ENCODE measurements around the gene SLC7A5. TPM values are rescaled to one million over a fixed set of nuclear protein-coding genes. Genes with fewer than 3 reads are reported as not detected.
"Not testable (repeated sequence)": the region's sequence is repeated elsewhere in the genome, so short reads cannot be mapped to it uniquely, and the experiment has no call there.

SLC7A5 gene
- polyA plus RNA-seq, 3 donors, result 4.8 to 10.0 (median 6.1) TPM

DNA sequence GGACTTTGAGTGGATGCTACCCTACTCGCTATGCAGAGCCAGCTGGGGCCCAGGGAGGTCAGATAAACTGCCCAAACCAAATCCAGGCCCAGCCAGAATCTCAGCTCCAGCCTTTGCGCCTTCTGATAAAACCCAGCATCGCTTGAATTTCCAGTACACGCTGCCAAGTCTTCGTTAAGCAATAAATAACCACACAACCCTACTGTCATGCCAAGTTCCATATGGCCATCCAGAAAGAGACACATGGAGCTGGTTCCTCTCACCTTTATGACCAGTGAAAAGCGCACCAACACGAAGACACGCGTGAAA is 6.0 kb downstream of the SLC7A5 start:
- DNase-seq, result not testable (repeated sequence)

DNA sequence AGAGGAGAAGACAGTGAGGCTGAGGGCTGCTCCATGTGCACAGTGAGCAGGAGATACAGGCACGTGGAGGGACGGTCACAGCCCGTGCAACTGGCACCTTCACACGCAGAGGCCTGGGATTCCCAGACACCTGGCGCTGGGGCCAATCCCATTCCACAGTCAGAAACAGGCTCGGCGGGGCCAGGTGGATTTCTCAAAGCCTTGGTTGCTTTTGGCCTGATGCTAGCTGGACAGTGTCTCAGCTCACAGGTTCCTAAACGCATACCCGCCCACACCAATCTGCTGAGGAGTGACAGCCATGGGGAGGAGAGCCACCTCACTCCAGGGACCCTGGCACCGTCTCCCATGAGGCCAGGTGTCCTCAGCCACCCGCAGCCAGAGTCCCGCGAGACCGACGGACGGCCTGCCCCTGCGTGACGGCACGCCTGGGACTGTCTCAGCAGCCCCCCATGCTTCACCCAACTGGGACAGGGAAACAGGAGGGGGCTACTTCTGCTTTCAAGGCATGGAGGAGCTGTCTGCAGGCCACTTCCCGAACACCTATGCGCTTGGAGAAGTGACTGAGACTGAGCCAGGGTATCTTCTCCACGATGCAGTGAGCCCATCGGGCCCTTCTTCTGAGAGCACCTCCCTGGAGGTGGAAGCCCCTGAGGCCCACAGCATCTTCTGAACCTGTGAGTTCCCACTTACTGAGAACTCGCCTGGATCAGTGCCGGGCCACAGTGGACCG is 6.5 kb downstream of the SLC7A5 start:
- not testable (repeated sequence) for DNase-seq

DNA sequence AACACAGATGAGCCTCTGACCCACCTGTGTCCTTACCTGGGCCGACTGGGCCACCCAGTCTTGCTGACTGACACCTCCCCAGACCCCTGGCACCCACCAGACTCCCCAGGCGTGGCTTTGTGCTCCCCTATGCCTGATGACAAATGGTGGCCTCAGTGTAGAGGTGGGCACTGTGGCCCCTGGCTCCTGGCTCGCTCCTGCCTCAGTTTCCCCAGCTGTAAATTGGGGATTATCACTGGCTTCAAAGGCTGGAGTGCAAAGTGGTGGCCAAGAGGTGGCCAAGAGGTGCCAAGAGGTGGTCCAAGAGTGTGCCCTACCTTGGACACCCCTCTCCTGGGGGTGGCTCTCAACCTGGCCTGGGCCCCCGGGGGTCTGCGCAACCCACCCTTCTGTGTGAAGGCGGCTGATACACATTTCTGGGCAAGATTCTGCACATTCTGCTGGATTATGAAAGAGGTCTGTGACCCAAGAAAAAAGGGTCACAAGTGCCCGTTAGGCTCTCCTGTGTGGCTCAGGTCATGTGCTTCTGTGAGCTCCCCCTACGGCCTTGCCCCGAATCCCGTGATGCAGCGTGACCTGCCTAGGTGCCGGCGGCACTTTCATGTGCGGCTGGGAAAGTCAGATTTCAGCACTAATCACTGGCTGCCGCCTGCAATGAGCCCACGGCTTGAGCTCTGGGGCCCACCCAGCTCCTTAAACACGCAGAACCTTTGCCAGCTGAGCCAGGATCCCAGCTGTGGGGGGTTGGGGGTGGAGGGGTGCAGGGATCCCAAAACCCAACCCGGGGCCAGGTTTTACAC is 7.8 kb downstream of the SLC7A5 start:
- not testable (repeated sequence) for DNase-seq

DNA sequence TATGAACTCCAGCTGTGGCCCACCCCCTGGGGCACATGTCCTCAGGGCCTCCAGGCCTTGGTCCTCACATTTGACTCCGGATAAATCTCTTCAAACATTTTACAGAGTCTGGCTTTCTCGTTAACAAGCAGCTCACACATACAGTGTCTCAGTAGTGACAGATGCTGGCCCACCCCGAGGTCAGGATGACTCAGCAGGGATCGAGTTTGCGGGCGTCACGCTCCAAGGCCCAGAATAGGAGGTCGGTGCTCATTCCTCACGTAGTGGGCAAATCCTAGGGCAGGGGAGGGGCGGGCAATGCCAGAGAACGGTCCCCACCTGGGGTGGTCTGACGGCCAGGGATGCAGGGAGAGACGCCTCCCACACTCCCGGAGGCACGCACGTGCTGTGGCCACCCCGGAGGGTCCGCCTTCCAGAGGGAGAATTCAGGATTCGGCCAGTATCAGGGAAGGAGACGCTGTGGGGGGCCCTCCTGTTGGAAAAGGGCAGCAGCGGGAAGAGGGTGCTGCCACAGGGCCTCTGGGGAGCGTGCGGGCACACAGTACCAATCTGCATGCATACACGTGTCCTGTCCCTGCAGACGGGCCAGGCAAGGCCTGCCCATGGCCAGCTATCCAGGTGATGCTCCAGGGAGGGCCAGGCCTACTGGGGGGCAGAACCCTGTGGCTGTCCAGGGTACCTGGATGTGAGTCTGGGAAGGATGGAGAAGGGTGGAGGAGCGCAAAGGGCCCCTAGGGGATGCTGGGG is 8.6 kb downstream of the SLC7A5 start:
- DNase-seq, result peak; percentile 62

DNA sequence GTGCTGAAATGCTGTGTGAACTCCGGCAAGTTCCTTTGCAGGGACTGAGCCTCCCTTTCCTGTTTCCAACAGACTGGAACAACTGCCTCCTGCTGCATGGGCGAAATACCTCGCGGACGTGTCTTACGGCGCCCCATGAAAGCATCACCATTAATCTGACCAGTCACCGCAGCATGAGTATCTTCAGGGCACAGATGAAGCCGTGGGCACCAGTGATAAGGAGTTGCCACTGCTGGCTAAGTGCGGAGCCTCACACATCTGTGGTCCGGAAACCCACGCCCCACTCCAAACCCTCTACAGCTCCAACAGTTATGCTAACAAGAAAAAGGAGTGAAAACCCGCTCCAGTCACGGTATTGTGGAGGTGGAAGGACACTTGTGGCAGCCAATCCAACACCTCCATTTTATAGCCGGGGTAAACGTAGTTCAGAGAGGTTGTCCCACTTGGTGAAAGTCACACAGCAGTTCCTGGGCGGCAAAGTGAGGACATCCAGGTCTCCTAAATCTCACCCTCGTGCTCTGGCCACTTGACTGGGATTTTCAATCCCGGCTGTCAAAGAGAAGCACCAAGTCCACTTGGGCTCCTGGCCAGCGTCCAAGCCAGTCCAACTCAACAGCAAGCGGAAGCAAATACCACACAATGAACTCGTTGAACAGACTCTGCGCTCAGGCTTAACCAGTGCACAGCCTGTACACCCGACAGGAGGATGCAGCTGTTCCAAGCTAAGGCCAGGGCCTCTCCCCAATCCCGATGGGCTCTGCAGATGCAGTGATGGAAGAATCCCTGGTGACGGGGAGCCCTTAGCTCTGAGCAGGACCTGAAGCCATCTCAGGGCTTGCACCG is 10.9 kb downstream of the SLC7A5 start:
- DNase-seq, result not testable (repeated sequence)

DNA sequence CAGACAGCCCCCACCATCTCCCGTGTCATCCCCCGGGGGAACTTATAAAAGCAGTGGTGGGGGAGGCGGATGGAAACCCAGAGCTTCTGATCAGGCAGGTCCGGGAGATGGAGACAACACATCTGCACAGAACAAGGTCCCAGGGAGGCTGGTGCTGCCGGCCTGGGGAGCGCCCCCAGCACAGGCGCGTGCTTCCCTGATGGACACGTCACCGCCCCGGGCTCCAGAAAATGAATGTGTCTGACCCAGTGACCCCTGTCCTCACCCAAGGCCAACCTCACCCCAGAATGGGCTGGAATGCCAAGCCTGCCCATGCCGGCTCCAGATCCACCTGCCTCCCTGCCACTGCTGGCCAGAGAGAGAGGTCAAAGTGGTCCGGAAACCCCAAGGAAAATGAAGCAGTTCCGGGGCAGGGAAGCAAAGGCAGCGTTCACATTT is 12.5 kb downstream of the SLC7A5 start:
- DNase-seq, result no peak

DNA sequence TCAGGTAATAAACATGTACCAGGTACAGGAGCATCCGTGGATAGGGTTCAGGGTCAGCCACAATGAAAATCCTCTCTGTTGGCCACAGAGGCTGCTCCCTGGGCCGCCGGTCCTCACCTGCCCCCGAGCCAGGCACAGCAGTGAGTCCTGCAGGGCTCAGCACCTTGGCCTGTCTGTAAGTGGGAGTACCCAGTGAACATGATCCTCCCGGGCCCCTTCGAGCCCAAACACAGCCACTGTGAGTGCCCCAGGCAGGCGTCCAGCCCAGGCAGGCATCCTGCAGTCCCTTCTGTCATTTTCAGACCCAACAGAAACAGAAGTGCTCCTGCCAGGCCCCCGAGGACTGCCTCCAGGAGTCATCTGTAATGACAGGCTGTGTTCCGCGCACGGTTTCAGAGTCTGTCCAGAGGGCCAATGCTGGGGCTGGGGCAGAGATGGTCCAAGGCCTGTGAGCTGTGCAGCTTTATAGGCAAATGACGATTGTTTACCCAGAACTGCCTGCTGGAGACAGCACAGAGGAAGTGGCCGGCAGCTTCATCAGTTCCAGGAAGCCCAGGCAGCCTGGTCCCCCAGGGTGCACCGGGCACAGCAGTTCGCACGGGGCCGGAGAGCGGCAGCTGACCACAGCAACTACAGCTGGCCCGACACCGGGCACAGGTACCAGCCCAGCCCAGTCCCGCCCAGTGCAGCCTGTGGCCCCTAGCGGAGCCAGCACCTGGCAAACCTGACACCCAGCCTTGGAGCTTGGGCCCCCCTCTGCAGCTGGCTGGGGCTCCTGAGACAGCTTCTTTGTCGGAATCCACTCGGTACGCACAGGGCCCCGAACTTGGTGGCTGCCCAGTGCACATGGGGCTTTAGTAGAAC is 13.2 kb downstream of the SLC7A5 start:
- no peak for DNase-seq

DNA sequence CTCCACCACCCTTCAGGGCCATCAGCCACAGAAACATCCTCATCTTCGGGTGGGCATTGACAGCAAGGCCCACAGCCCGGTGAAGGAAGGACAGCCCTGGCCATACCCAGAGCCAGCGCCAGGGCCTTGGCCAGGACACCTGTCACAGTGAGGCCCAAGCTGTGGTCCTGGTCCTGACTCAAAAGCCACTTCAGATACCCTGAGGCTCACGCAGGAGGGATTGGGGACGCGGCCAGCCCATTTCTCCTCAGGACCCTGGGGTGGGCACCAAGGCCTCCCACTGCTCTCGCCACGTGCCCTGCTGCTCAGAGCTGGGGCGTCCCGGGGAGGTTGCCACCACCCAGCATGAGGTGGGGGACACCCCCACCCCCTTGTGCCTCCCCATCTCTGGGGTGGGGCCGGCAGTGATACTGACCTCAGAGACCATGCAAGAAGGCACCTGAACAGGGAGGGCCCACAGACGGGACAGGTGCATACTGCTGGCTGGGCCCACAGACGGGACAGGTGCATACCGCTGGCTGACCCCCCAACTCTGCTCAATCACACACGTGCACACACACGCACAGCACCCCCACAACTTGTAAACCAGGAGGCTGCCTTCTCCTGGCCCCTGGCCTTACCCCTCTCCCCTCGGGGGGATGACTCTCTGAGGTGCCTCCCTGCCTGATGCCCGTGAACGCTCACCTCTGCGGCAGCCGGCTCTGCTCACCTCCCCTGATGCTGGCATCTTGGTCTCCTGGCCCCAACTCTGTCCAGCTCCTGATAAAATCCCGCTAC is 14.2 kb downstream of the SLC7A5 start:
- no peak for DNase-seq

DNA sequence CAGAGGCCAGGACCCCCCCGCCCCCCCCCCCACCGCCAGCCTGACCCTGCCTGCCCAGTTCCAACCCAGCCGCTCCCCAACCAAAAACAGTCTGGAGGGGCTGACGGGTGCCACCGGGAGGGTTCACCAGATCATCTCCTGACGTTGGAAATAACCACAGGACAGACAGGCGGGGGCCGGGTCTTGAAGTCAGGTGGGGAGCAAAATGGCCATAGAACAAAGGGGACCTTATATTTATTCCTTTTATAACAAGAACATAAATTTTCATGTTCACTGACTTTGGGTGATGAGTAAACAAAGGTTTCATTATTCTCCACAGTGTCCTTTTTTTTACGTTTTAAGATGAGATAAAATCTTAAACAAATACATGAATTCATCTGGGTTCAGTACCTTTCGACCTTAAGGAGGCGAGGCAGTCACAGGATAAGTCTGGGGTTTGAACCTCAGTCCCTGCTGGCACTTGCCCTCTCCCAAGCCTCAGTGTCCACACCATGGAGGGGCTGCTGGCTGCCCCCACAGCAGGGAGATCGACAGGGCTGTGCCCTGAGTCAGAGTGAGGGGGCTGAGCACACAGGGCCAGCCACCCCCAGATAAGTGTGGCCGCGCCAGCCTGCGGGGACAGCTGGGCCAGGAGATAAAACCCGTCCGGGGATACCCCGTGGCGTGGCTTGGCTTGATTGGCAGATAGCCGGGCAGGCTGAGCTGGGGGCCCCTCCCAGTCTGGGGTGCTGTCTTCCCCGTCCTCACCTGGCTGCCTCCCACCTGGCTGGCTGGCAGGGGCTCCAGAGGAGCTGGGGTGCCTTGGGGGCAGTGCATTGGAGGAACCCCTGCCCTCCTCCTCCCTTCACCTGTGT is 15.0 kb downstream of the SLC7A5 start:
- DNase-seq, result no peak

DNA sequence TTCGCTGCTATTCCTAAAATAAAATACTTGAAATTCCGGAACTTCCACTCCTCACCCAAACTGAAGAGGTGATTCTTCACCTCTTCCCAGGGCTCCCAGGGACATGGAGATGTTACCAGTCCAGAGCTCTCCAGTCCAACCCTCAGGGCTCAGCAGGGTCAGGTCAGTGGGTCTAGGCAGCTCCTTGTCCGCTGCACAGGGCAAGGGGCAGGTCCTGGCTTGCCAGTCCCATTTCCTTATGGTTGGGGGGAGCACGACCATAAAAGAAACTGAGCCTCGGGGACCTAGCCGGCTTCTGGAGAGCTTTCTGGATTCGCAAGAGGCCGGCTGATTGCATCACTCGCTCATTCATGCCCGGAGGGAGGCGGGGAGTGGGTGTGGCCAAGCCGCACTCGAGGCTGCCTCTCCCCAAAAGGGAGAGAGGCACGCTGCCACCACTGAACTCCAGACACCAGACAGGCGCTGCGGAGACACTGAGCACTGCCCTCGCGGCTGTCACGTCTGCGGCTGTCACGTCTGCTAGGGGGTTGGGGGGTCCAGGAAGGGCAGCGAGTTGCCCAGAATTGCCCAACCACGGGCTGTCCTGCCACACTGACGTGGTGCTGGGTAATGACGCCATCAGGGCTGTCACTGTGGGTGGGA is 15.8 kb downstream of the SLC7A5 start:
- DNase-seq, result peak; percentile 79

DNA sequence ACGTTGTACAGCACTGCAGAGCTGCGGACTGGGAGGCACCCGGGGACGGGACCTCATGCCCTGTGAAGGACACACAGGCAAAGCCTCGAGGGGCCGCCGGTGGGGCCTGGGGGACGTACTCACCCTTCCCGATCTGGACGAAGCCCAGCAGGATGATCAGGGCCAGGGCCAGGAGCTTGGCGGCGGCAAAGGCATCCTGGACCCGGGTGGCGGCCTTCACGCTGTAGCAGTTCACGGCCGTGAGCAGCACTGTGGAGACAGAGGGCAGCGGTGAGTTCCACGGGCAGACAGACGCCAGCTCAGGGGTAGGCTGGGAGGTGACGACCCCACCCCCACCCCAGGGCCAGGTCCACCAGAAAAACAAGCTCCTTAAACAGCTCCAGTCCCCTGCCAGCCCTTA is 17.7 kb downstream of the SLC7A5 start:
- no peak for DNase-seq

DNA sequence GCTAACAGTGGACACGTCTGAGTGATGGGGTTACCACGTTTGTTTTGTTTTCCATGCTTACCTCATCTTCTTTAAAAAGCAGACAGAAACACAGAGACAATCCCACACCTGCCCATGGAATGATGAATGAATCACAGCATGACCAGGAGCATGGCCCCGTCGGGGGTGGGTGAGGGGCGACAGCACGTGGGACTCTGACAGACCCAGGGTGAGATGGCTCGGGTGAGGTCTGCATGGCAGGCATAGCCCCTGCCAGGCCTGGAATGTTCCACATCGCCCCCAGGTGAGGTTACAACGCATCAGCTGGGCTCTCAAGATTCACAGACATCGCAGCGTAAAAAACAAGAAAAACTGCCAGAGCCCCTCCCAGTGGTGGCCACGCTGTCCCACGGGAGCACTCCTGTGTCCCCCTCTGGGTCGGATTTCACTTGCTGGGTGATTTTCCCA is 18.1 kb downstream of the SLC7A5 start:
- DNase-seq, result no peak

DNA sequence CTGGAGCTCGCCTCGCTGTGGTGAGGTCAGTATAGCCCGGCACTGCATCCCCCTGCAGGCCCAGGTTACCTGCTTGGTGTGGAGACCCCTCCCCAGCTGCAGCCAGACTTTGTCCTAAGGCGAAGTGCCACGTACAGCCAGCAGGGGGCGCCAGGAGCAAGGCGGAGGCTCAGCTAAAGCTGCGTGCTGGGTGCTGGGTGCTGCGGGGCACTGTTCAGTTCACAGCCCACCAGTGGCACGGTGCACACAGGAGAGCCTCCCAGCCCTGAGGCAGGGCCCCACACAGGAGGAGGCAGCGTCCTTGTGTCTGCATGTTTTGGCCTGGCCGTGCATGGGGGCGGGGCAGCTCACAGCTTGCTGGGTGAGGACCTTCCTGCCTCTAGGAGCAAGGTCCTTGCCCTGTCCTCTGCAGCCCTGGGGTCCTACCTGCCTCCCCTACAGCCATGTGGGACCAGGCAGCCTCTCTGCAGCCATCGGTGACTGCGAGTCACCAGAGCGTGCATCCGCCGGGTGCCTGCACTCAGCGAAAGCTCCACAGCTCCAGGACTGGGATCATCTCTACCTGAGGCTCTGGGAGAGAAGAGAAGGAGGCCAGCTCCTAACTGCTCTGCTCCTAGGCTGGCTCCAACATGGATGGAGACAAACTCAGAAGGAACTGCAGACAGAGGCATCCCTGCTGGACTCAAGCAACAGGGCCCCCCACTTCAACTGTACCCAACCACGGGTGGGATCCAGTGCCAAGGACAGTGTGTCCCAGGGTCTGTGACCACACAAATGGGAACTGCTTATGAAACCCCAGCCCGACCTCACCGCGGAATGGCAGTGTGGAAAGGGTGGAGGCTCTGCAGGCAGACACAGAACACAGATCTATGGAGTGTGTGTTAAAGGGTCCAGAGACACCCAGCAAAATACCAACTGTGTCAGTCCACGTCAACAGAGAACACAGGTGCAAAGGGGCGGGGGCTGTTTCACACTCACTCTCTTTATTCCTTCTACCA is 19.0 kb downstream of the SLC7A5 start:
- no peak for DNase-seq

DNA sequence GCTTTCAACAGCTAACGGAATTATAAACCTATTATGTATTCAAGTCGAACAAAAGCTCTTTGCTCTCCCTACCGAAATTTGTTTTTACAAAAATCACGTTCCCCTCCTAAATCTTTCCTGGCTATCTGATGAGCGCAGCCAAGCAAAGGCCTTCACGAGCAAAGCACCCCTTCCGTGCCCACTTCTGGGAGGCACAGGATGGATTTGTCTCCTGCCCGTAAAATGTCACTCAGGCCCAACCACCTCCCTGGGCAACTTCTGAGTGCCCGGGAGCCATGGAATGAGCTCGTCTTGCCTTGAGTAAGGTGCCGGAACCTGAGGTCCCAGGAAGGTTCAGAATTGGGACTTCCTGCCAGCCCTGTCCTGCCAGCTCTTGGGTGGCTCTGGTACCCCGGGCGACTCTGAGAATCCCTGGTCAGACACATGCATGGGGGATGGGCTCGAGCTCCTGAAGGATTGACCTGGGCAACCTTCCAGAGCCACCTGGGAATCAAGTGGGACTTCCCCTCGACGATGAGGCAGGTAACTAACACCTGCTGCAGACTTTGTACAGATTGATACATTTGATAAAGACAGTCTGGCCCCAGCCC is 19.8 kb downstream of the SLC7A5 start:
- no peak for DNase-seq

DNA sequence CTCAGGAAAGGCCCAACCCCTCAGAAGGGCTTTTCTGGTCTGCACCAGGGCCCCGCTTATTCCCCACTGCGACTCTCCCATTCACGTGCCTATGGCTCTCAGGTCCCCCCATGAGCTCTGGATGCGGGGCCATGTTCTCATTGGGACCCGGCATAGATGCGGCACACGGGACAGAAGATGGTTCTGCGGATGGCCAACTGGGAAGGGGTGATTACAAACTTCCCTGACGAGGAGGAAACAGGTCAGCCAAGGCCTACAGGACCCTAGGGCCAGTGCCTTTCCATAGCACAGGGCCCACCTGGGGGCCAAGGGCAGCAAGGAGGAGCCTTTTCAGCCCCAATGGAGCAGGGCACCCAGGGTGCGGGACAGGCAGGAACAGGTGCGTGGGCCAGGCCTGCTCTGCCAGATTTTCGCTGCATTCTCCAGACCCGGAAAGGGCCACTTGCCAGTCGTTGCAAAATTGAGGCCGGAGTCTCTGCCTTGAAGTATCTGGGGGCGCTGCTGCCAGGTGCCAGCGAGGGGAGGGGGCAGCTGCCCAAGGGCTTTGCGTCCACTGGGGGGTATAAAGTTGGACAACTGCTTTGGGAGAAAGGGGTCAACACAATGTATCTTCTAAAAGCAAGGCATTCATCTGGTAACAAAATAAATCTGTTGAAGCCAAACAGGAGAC is 20.5 kb downstream of the SLC7A5 start:
- DNase-seq, result no peak
